ENCODE data around the gene PLEKHG4B. TPM values are rescaled to one million over a fixed set of nuclear protein-coding genes. Genes with fewer than 3 reads are reported as not detected.
A peak's percentile ranks its signal among the peaks of the same experiment; 100 is the strongest.

Gene PLEKHG4B
- total and polyA plus RNA-seq, 2 of the 8 experiments (the other 6 are each of a cell fraction or from before 2014, with no cell fraction given) = 31.1 to 43.6 TPM

GRCh38 chr5:73768-74502, 18.0 kb upstream of the PLEKHG4B start:
- H2BK5ac ChIP-seq (ENCODE audit: low read depth, low read length) = no peak overlapping the region
- CTCF ChIA-PET (ENCODE audit: partially characterized antibody) = interaction anchor here (1.0 kb wide), 1 partner anchor 18 kb away, joined by 3 read pairs; the partner anchor contains the start of gene PLEKHG4B
- TF ChIP-seq TBP (IDR thresholded peaks at IDR 0.05; ENCODE audit: low read depth, low read length) (no peak), RBBP5 (IDR thresholded peaks at IDR 0.05; ENCODE audit: borderline replicate concordance, low read depth, low read length) (no peak), KDM5A (IDR thresholded peaks at IDR 0.05; ENCODE audit: low read length) (no peak), TEAD4 (IDR thresholded peaks at IDR 0.05; ENCODE audit: low read depth, low read length) (no peak), TAF1 (IDR thresholded peaks at IDR 0.05; ENCODE audit: low read depth, low read length) (no peak), MAX (IDR thresholded peaks at IDR 0.05) (no peak)
- TF ChIP-seq, protein P1, sequence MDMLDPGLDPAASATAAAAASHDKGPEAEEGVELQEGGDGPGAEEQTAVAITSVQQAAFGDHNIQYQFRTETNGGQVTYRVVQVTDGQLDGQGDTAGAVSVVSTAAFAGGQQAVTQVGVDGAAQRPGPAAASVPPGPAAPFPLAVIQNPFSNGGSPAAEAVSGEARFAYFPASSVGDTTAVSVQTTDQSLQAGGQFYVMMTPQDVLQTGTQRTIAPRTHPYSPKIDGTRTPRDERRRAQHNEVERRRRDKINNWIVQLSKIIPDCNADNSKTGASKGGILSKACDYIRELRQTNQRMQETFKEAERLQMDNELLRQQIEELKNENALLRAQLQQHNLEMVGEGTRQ (IDR thresholded peaks at IDR 0.05; ENCODE audit: low read length) = no peak

More at GRCh38 chr5:73768-74502, 18.0 kb upstream of the PLEKHG4B start:
- no peak overlapping the region for H3K14ac ChIP-seq (ENCODE audit: insufficient read length)
- WGBS, 2 experiments (ENCODE audit: extremely low coverage in 1 of 2, insufficient coverage in 1 of 2, insufficient read length in 1 of 2, insufficient replicate concordance in 2 of 2, low coverage in 1 of 2, low lambda C conversion rate in 2 of 2, missing lambda C conversion rate in 1 of 2) = 91% methylated on average over 13 of the region's 16 CpGs; no CpG with 5 or more reads in 1 of the 2 experiments
- H3K23ac ChIP-seq (ENCODE audit: insufficient read length) = no peak overlapping the region
- H3K4me2 ChIP-seq (ENCODE audit: insufficient read depth in 1 of 2, low read depth in 2 of 2, low read length in 2 of 2) = no peak overlapping the region
- H3K23me2 ChIP-seq (ENCODE audit: low read depth, low read length) = no peaks in the 10 kb centered on the region
- no peak overlapping the region for H2BK15ac ChIP-seq (ENCODE audit: low read length)
- H2BK12ac ChIP-seq (ENCODE audit: low read depth, low read length) = no peak overlapping the region
- no peak overlapping the region for H3K9ac ChIP-seq (replicated peaks in 1 of 4; ENCODE audit: extremely low read depth in 1 of 4, low read depth in 3 of 4, low read length in 3 of 4)
- no peaks in the 10 kb centered on the region for H3K27me3 ChIP-seq (replicated peaks in 1 of 4; ENCODE audit: control insufficient read depth in 3 of 4, extremely low read depth in 1 of 4, insufficient read depth in 3 of 4, low read length in 3 of 4)
- H2BK120ac ChIP-seq (replicated peaks; ENCODE audit: low read depth, low read length) = no peak overlapping the region
- H3K9me3 ChIP-seq (ENCODE audit: insufficient read depth in 2 of 2, low read depth in 1 of 2, low read length in 1 of 2) = no peaks in the 10 kb centered on the region
- no peak overlapping the region; the same call in 1 of the 2 replicates for H3K27ac ChIP-seq (ENCODE audit: low read depth, low read length)
- H3K4me1 ChIP-seq (replicated peaks in 1 of 4; ENCODE audit: control insufficient read depth in 3 of 4, insufficient read depth in 4 of 4, low read length in 3 of 4) = peaks cover 0 to 9% (median 5%) of the 10 kb centered on the region in 4 experiments; a peak in 4 of 7 replicates
- H4K20me1 ChIP-seq (replicated peaks in 1 of 2; ENCODE audit: control insufficient read depth in 1 of 2, insufficient read depth in 2 of 2, low read length in 2 of 2) = peaks cover 2 to 3% of the 10 kb centered on the region in 2 experiments
- no peak overlapping the region for H3K18ac ChIP-seq (ENCODE audit: extremely low read depth, low read length)
- no peak for DNase-seq (ENCODE audit: low read depth in 1 of 2, low spot score in 2 of 2)
- no peaks in the 10 kb centered on the region for H3K79me1 ChIP-seq (ENCODE audit: low read depth, low read length)
- H4K8ac ChIP-seq (ENCODE audit: extremely low read depth, insufficient read depth, low read length) = 0 out of 2 replicates have a peak overlapping the region, but pooled peaks have one; percentile 29
- no peak overlapping the region for H2AFZ ChIP-seq (ENCODE audit: low read length)
- no peak overlapping the region for H4K5ac ChIP-seq (ENCODE audit: insufficient read length, low read depth, low read length)
- no peak overlapping the region for H3K4ac ChIP-seq (replicated peaks; ENCODE audit: insufficient read length, low read depth, low read length)
- H2AK5ac ChIP-seq (ENCODE audit: low read depth, low read length) = 0 out of 2 replicates have a peak overlapping the region, but pooled peaks have one; percentile 53
- peak overlapping the region; percentile 3 for H4K91ac ChIP-seq (replicated peaks; ENCODE audit: insufficient read length, low read length)
- no peak overlapping the region for H3K4me3 ChIP-seq (ENCODE audit: extremely low read depth in 1 of 4, insufficient read depth in 2 of 4, low read depth in 3 of 4, low read length in 4 of 4)
- no peaks in the 10 kb centered on the region; a peak in 1 of 8 replicates for H3K36me3 ChIP-seq (ENCODE audit: control insufficient read depth in 2 of 4, insufficient read depth in 4 of 4, low read length in 3 of 4)
- H2BK20ac ChIP-seq (ENCODE audit: low read length) = no peak overlapping the region
- no peak overlapping the region for H3K56ac ChIP-seq (replicated peaks; ENCODE audit: insufficient read length, low read depth, low read length)
- FAIRE-seq = no peak
- POLR2A ChIA-PET (ENCODE audit: partially characterized antibody) = interaction anchor here (0.5 to 0.8 kb wide), 2 partner anchors 9 to 12 kb away, joined by 3 to 5 read pairs; no protein-coding TSS in a partner anchor
- no peaks in the 10 kb centered on the region for H3K79me2 ChIP-seq (ENCODE audit: control insufficient read depth in 1 of 2, insufficient read depth in 2 of 2, low read length in 2 of 2)
